K562 (cell line): ENCODE results near the gene RREB1. TPM values are rescaled to one million over a fixed set of nuclear protein-coding genes. Genes with fewer than 3 reads are reported as not detected.

ENCODE experiments used
- CCNT2 ChIP-seq: IDR thresholded peaks from 2 replicates; pipeline ENCODE4 v1.6.1; 2011; ENCODE audit warnings: borderline replicate concordance, low read depth, mild to moderate bottlenecking, moderate library complexity, mixed read lengths, low read length; ENCODE audit not compliant: insufficient read length; ENCODE audit errors: extremely low read depth
- CTBP1 ChIP-seq: fragments of 450-650 bp; IDR thresholded peaks from 2 replicates; pipeline ENCODE4 v1.6.1; 2016; ENCODE audit warnings: borderline replicate concordance
- DEAF1 ChIP-seq: fragments of 450-650 bp; formaldehyde crosslinking; IDR thresholded peaks from 2 replicates; pipeline ENCODE4 v1.4.0; 2020; ENCODE audit warnings: mild to moderate bottlenecking, moderate library complexity
- HDAC3 ChIP-seq: fragments of 450-650 bp; IDR thresholded peaks from 2 replicates; pipeline ENCODE4 v1.6.1; 2018; ENCODE audit warnings: borderline replicate concordance, mild to moderate bottlenecking, moderate library complexity; ENCODE audit not compliant: partially characterized antibody
- HINFP ChIP-seq: fragments of 450-650 bp; conservative IDR thresholded peaks from 2 replicates; pipeline ENCODE4 v1.6.1; 2016; ENCODE audit warnings: missing genetic modification characterization, low read depth, mild to moderate bottlenecking, control low read depth, missing compliant biosample characterization
- HLTF ChIP-seq: fragments of 450-650 bp; IDR thresholded peaks from 2 replicates; pipeline ENCODE4 v1.6.1; 2016
- LEF1 ChIP-seq: fragments of 450-650 bp; IDR thresholded peaks from 2 replicates; pipeline ENCODE4 v1.6.1; 2016; ENCODE audit warnings: mild to moderate bottlenecking
- NFE2 ChIP-seq: IDR thresholded peaks from 2 replicates; pipeline ENCODE4 v1.6.1; 2014; ENCODE audit warnings: antibody characterized with exemption, low read depth
- RAD51 ChIP-seq: fragments of 450-650 bp; IDR thresholded peaks from 2 replicates; pipeline ENCODE4 v1.7.1; 2016; ENCODE audit warnings: low read depth, mild to moderate bottlenecking, borderline replicate concordance
- TBL1XR1 ChIP-seq, 2 experiments: IDR thresholded peaks; 2 replicates each; pipeline ENCODE4 v1.6.1; 2012; ENCODE audit warnings: improper control_type of control experiment in 2 of 2, low read length in 2 of 2, mild to moderate bottlenecking in 1 of 2
- THRAP3 ChIP-seq: fragments of 450-650 bp; IDR thresholded peaks from 2 replicates; pipeline ENCODE4 v1.6.1; 2016; ENCODE audit warnings: mild to moderate bottlenecking, inconsistent platforms, borderline replicate concordance
- VEZF1 ChIP-seq: fragments of 200-800 bp; sonication (Bioruptor generic); IDR thresholded peaks from 2 replicates; pipeline ENCODE4 v1.6.1; 2017; ENCODE audit warnings: missing genetic modification characterization, missing compliant biosample characterization
- YBX1 ChIP-seq: fragments of 450-650 bp; IDR thresholded peaks from 2 replicates; pipeline ENCODE4 v1.7.1; 2016; ENCODE audit warnings: mild to moderate bottlenecking
- ZMIZ1 ChIP-seq, 2 experiments: fragments of 150-350 bp in 1 of 2; IDR thresholded peaks; 2 replicates each; pipeline ENCODE4 v1.6.1; 2012 to 2016; ENCODE audit warnings: low read depth in 2 of 2, low read length in 2 of 2, mild to moderate bottlenecking in 1 of 2, moderate library complexity in 1 of 2
- ZNF175 ChIP-seq: fragments of 200-800 bp; sonication (Bioruptor generic); IDR thresholded peaks from 2 replicates; pipeline ENCODE4 v1.6.1; 2016; ENCODE audit warnings: low read depth, mild to moderate bottlenecking, missing genetic modification characterization, missing compliant biosample characterization
- ZNF197 ChIP-seq: fragments of 200-800 bp; sonication (Bioruptor generic); IDR thresholded peaks from 2 replicates; pipeline ENCODE4 v1.6.1; 2016; ENCODE audit warnings: low read depth, missing genetic modification characterization, missing compliant biosample characterization
- ZNF23 ChIP-seq: fragments of 250-450 bp; sonication (Bioruptor Pico); IDR thresholded peaks from 2 replicates; pipeline ENCODE4 v1.4.0; 2020; ENCODE audit warnings: mild to moderate bottlenecking
- ZNF239 ChIP-seq: fragments of 250-450 bp; sonication (Bioruptor Pico); IDR thresholded peaks from 2 replicates; pipeline ENCODE4 v1.4.0; 2020; ENCODE audit warnings: mild to moderate bottlenecking
- polyA plus RNA-seq, 8 experiments: library from polyadenylated mRNA; depleted of rRNA in 4 of 8; stranded (reverse) in 5 of 8; unstranded in 3 of 8; fragments of >200 nt; fragmentation: Nextera tagmentation in 2 of 8; fragmentation: Illumina TruSeq in 1 of 8; extraction: Ambion mirVana in 2 of 8; extraction: Trizol in 1 of 8; gene quantifications; 2 replicates each; pipeline versions ENCODE4 v1.2.1 to v1.2.3, GENCODE V29; 2011 to 2014; ENCODE audit warnings: inconsistent platforms in 1 of 8, missing spikeins in 1 of 8
- total RNA-seq, 7 experiments: library from RNA; depleted of rRNA in 6 of 7; stranded (reverse); fragments of >200 nt in 6 of 7; fragmentation: Illumina TruSeq in 2 of 7; extraction: Trizol in 2 of 7; gene quantifications; 2 replicates each; pipeline versions ENCODE4 v1.2.1 to v1.2.3, GENCODE V29; 2011 to 2021; ENCODE audit warnings: low replicate concordance in 1 of 7

The RREB1 gene
- total and polyA plus RNA-seq, 9 of the 15 experiments (the other 6 are each of a cell fraction or from before 2014, with no cell fraction given) = 3.3 to 64.2 (median 19.3) TPM

- peak; percentile 28; the same call in 1 of the 2 replicates for TF ChIP-seq DEAF1 (CRISPR knock-in tag)
- 0 out of 2 replicates have a peak, but pooled peaks have one; percentile 19 for TF ChIP-seq HINFP (tag)
- TF ChIP-seq HLTF = 0 out of 2 replicates have a peak, but pooled peaks have one; percentile 28
- TF ChIP-seq CTBP1 = peak; percentile 53; the same call in 1 of the 2 replicates
- TF ChIP-seq ZNF23 (CRISPR knock-in tag) = peak; percentile 31; the same call in 1 of the 2 replicates
- peak; percentile 23 for TF ChIP-seq ZNF239 (CRISPR knock-in tag)
- peak; percentile 85 for TF ChIP-seq LEF1
- TF ChIP-seq ZNF197 (CRISPR knock-in tag) = peak; percentile 66; the same call in 1 of the 2 replicates
- TF ChIP-seq CCNT2 = peak; percentile 85
- peak; percentile 58 for TF ChIP-seq HDAC3
- no peak for TF ChIP-seq RAD51
- TF ChIP-seq VEZF1 (CRISPR knock-in tag) = peak; percentile 56
- no peak; the same call in 1 of the 2 replicates for TF ChIP-seq YBX1
- peak; percentile 95 for TF ChIP-seq ZNF175 (CRISPR knock-in tag)
- TF ChIP-seq TBL1XR1 (IDR thresholded peaks at IDR 0.05; ENCODE audit: low read length in 2 of 2) = peak in 1 of 2 experiments; percentile 83; a peak in 2 of 4 replicates
- peak; percentile 87; the same call in 1 of the 2 replicates for TF ChIP-seq THRAP3
- no peak for TF ChIP-seq NFE2
- peak in 1 of 2 experiments; percentile 84; a peak in 2 of 4 replicates for TF ChIP-seq ZMIZ1 (IDR thresholded peaks at IDR 0.05; ENCODE audit: low read depth in 2 of 2, low read length in 2 of 2)
Observed at GRCh38 chr6:7198833-7199800, 91.4 kb downstream of the RREB1 start (continued).
